ENCODE data around the gene XAGE2. TPM values are rescaled to one million over a fixed set of nuclear protein-coding genes. Genes with fewer than 3 reads are reported as not detected.

The XAGE2 gene, protein sequence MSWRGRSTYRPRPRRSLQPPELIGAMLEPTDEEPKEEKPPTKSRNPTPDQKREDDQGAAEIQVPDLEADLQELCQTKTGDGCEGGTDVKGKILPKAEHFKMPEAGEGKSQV
- total RNA-seq (2021; ENCODE audit: unreplicated experiment), result not detected
- polyA plus RNA-seq (2012; ENCODE audit: insufficient read length), result not detected
- not detected for Bru-seq, nascent RNA
- not detected for BruChase-seq, experiment 1, labeled RNA remaining after a 2-hour chase
- not detected for BruChase-seq, experiment 2, labeled RNA remaining after a 6-hour chase
- long read RNA-seq, result 0 reads

GRCh38 chrX:52368368-52369055 is at the start of gene XAGE2:
Gene XAGE2, plus strand, starts transcription at chrX:52369021. Its CDS starts 994 bp downstream, at chrX:52370015.
- TF ChIP-seq TCF7L2 (IDR thresholded peaks at IDR 0.05; ENCODE audit: low read depth, low read length), result no peak
- no peak for TF ChIP-seq SIN3A (IDR thresholded peaks at IDR 0.05; ENCODE audit: borderline replicate concordance, insufficient read depth, low read depth, low read length)
- TF ChIP-seq POLR2AphosphoS5 (IDR thresholded peaks at IDR 0.05; ENCODE audit: low read depth, low read length), result no peak
- TF ChIP-seq, protein P1, sequence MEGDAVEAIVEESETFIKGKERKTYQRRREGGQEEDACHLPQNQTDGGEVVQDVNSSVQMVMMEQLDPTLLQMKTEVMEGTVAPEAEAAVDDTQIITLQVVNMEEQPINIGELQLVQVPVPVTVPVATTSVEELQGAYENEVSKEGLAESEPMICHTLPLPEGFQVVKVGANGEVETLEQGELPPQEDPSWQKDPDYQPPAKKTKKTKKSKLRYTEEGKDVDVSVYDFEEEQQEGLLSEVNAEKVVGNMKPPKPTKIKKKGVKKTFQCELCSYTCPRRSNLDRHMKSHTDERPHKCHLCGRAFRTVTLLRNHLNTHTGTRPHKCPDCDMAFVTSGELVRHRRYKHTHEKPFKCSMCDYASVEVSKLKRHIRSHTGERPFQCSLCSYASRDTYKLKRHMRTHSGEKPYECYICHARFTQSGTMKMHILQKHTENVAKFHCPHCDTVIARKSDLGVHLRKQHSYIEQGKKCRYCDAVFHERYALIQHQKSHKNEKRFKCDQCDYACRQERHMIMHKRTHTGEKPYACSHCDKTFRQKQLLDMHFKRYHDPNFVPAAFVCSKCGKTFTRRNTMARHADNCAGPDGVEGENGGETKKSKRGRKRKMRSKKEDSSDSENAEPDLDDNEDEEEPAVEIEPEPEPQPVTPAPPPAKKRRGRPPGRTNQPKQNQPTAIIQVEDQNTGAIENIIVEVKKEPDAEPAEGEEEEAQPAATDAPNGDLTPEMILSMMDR (IDR thresholded peaks at IDR 0.05), result no peak
- TF ChIP-seq, protein P2, sequence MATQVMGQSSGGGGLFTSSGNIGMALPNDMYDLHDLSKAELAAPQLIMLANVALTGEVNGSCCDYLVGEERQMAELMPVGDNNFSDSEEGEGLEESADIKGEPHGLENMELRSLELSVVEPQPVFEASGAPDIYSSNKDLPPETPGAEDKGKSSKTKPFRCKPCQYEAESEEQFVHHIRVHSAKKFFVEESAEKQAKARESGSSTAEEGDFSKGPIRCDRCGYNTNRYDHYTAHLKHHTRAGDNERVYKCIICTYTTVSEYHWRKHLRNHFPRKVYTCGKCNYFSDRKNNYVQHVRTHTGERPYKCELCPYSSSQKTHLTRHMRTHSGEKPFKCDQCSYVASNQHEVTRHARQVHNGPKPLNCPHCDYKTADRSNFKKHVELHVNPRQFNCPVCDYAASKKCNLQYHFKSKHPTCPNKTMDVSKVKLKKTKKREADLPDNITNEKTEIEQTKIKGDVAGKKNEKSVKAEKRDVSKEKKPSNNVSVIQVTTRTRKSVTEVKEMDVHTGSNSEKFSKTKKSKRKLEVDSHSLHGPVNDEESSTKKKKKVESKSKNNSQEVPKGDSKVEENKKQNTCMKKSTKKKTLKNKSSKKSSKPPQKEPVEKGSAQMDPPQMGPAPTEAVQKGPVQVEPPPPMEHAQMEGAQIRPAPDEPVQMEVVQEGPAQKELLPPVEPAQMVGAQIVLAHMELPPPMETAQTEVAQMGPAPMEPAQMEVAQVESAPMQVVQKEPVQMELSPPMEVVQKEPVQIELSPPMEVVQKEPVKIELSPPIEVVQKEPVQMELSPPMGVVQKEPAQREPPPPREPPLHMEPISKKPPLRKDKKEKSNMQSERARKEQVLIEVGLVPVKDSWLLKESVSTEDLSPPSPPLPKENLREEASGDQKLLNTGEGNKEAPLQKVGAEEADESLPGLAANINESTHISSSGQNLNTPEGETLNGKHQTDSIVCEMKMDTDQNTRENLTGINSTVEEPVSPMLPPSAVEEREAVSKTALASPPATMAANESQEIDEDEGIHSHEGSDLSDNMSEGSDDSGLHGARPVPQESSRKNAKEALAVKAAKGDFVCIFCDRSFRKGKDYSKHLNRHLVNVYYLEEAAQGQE (IDR thresholded peaks at IDR 0.05; ENCODE audit: insufficient read depth in 1 of 2, low read depth in 2 of 2, low read length in 1 of 2), result no peak
- in situ Hi-C loops (cut with HindIII; ENCODE audit: low pct_unique_long_range_greater_than_20kb, low sequenced_read_pairs), result no loop called here
- intact Hi-C loops (cut with micrococcal nuclease; ENCODE audit: unreplicated experiment), result no loop called here
- Histone ChIP-seq H3K4me1 (ENCODE audit: control insufficient read depth, insufficient read depth, low read length) (no peaks in the 10 kb centered on the region), H3K9me3 (ENCODE audit: control insufficient read depth, insufficient read depth, low read depth, low read length) (no peaks in the 10 kb centered on the region), H3K27ac (ENCODE audit: low read length) (no peak within 1 kb of the TSS), H3K36me3 (ENCODE audit: control insufficient read depth, insufficient read depth, low read length) (no peaks in the 10 kb centered on the region), H3K27me3 (ENCODE audit: control insufficient read depth, insufficient read depth, low read length) (no peaks in the 10 kb centered on the region), H3K4me3 (ENCODE audit: low read depth in 2 of 2, low read length in 2 of 2) (no peak within 1 kb of the TSS)
- ChIA-PET CTCF (no interaction called here), POLR2A (no interaction called here)
- DNase-seq (ENCODE audit: low read depth, low spot score) (no peak), ATAC-seq (no peak)
- BruUV-seq (replicated peaks), result no TSS peak

GRCh38 chrX:52337410-52337809 is 31.4 kb upstream of the XAGE2 start:
- ATAC-seq (no peak), DNase-seq (ENCODE audit: low read depth, low spot score) (no peak)
- Histone ChIP-seq H3K9me3 (ENCODE audit: control insufficient read depth, insufficient read depth, low read depth, low read length) (no peaks in the 10 kb centered on the region), H3K27ac (ENCODE audit: low read length) (no peak overlapping the region), H3K36me3 (ENCODE audit: control insufficient read depth, insufficient read depth, low read length) (no peaks in the 10 kb centered on the region), H3K4me3 (ENCODE audit: low read depth in 2 of 2, low read length in 2 of 2) (no peak overlapping the region), H3K4me1 (ENCODE audit: control insufficient read depth, insufficient read depth, low read length) (no peaks in the 10 kb centered on the region), H3K27me3 (ENCODE audit: control insufficient read depth, insufficient read depth, low read length) (no peaks in the 10 kb centered on the region)
- ChIA-PET POLR2A (no interaction called here), CTCF (no interaction called here)
- in situ Hi-C loops (cut with HindIII; ENCODE audit: low pct_unique_long_range_greater_than_20kb, low sequenced_read_pairs) (no loop called here), intact Hi-C loops (cut with micrococcal nuclease; ENCODE audit: unreplicated experiment) (no loop called here)
- BruUV-seq (replicated peaks), result no TSS peak
- TF ChIP-seq SIN3A (IDR thresholded peaks at IDR 0.05; ENCODE audit: borderline replicate concordance, insufficient read depth, low read depth, low read length) (no peak), TCF7L2 (IDR thresholded peaks at IDR 0.05; ENCODE audit: low read depth, low read length) (no peak), POLR2AphosphoS5 (IDR thresholded peaks at IDR 0.05; ENCODE audit: low read depth, low read length) (no peak)
- TF ChIP-seq, protein P2 (IDR thresholded peaks at IDR 0.05; ENCODE audit: insufficient read depth in 1 of 2, low read depth in 2 of 2, low read length in 1 of 2), result no peak
- TF ChIP-seq, protein P1 (IDR thresholded peaks at IDR 0.05), result no peak

Measured in Panc1 (cell line).